H1 (cell line): ENCODE measurements around the gene TWF2. TPM values are rescaled to one million over a fixed set of nuclear protein-coding genes. Genes with fewer than 3 reads are reported as not detected.

Experiments
- CTCF ChIA-PET: fragments of 300-600 bp; sonication (Branson Sonifier 250); formaldehyde crosslinking; loops from one replicate; lab custom pipeline; 2021; ENCODE audit not compliant: partially characterized antibody; lab: Charles Lee
- POLR2A ChIA-PET: fragments of 300-600 bp; sonication (Branson Sonifier 250); formaldehyde crosslinking; loops from one replicate; lab custom pipeline; 2021; ENCODE audit warnings: inconsistent platforms; ENCODE audit not compliant: partially characterized antibody; lab: Charles Lee
- DNase-seq, 2 experiments: peaks; one replicate each; pipeline versions ENCODE4 v3.0.0 to v3.0.0-alpha.2; 2010 to 2022; ENCODE audit warnings: low spot score in 2 of 2, low read depth in 1 of 2, mixed read lengths in 1 of 2
- FAIRE-seq: peaks from 2 replicates; lab custom pipeline; 2011; peaks lifted over from hg19 to GRCh38; lab: Jason Lieb, UNC
- H2AFZ ChIP-seq: 2 replicates; pipeline ENCODE4 v1.8.1; 2012; ENCODE audit warnings: low read length, inconsistent platforms
- H2AK5ac ChIP-seq: 2 replicates; pipeline ENCODE4 v1.6.1; 2013; ENCODE audit warnings: low read depth, low read length
- H2BK120ac ChIP-seq: replicated peaks from 2 replicates; pipeline ENCODE3; 2013; ENCODE audit warnings: low read depth, low read length, inconsistent platforms
- H2BK12ac ChIP-seq: 2 replicates; pipeline ENCODE4 v1.6.1; 2013; ENCODE audit warnings: low read depth, low read length
- H2BK15ac ChIP-seq: 2 replicates; pipeline ENCODE4 v1.6.1; 2013; ENCODE audit warnings: low read length
- H2BK20ac ChIP-seq: 2 replicates; pipeline ENCODE4 v1.6.1; 2013; ENCODE audit warnings: low read length
- H2BK5ac ChIP-seq: 2 replicates; pipeline ENCODE4 v1.6.1; 2013; ENCODE audit warnings: low read depth, low read length
- H3K14ac ChIP-seq: 2 replicates; pipeline ENCODE4 v1.6.1; 2013; ENCODE audit warnings: inconsistent platforms; ENCODE audit not compliant: insufficient read length
- H3K18ac ChIP-seq: 2 replicates; pipeline ENCODE4 v1.6.1; 2013; ENCODE audit warnings: low read length; ENCODE audit errors: extremely low read depth
- H3K23ac ChIP-seq: 2 replicates; pipeline ENCODE4 v1.6.1; 2013; ENCODE audit warnings: inconsistent platforms; ENCODE audit not compliant: insufficient read length
- H3K23me2 ChIP-seq: 2 replicates; pipeline ENCODE4 v1.6.1; 2013; ENCODE audit warnings: low read depth, low read length
- H3K27ac ChIP-seq: 2 replicates; pipeline ENCODE4 v1.6.1; 2011; ENCODE audit warnings: low read depth, low read length, inconsistent platforms
- H3K27me3 ChIP-seq, 4 experiments: replicated peaks in 1 of 4; 1 replicate in 1 of 4; 2 replicates in 3 of 4; pipeline versions ENCODE4 v1.6.1 to v1.8.1; 2011 to 2013; ENCODE audit warnings: low read length in 3 of 4, mild to moderate bottlenecking in 3 of 4, inconsistent platforms in 2 of 4, mixed read lengths in 2 of 4, moderate library complexity in 1 of 4; ENCODE audit not compliant: control insufficient read depth in 3 of 4, insufficient read depth in 3 of 4; ENCODE audit errors: extremely low read depth in 1 of 4
- H3K36me3 ChIP-seq, 4 experiments: 2 replicates each; pipeline versions ENCODE4 v1.6.1 to v1.8.1; 2011 to 2013; ENCODE audit warnings: mild to moderate bottlenecking in 4 of 4, low read length in 3 of 4, moderate library complexity in 2 of 4, control low read depth in 1 of 4, inconsistent platforms in 1 of 4; ENCODE audit not compliant: insufficient read depth in 4 of 4, control insufficient read depth in 2 of 4
- H3K4ac ChIP-seq: replicated peaks from 2 replicates; pipeline ENCODE3; 2013; ENCODE audit warnings: low read length, low read depth, mixed read lengths, inconsistent platforms; ENCODE audit not compliant: insufficient read length
- H3K4me1 ChIP-seq, 4 experiments: replicated peaks in 1 of 4; 1 replicate in 1 of 4; 2 replicates in 3 of 4; pipeline versions ENCODE4 v1.6.1 to v1.8.1; 2011 to 2013; ENCODE audit warnings: low read length in 3 of 4, inconsistent platforms in 2 of 4, mixed read lengths in 1 of 4; ENCODE audit not compliant: insufficient read depth in 4 of 4, control insufficient read depth in 3 of 4
- H3K4me2 ChIP-seq, 2 experiments: 2 replicates each; pipeline versions ENCODE4 v1.6.1 to v1.8.1; 2011 to 2013; ENCODE audit warnings: low read depth in 2 of 2, low read length in 2 of 2, control low read depth in 1 of 2, inconsistent platforms in 1 of 2, mild to moderate bottlenecking in 1 of 2; ENCODE audit not compliant: insufficient read depth in 1 of 2
- H3K4me3 ChIP-seq, 4 experiments: fragments of 200-600, 300-600 bp in 1 of 4; sonication (generic), shearing (Covaris generic), sonication (Bioruptor Twin) in 1 of 4; 2 replicates each; pipeline versions ENCODE4 v1.5.1 to v1.8.1; 2011 to 2016; ENCODE audit warnings: low read length in 4 of 4, low read depth in 3 of 4, control low read depth in 2 of 4, inconsistent platforms in 2 of 4, mild to moderate bottlenecking in 2 of 4, mixed read lengths in 1 of 4, moderate library complexity in 1 of 4; ENCODE audit not compliant: insufficient read depth in 2 of 4; ENCODE audit errors: extremely low read depth in 1 of 4
- H3K56ac ChIP-seq: replicated peaks from 2 replicates; pipeline ENCODE3; 2013; ENCODE audit warnings: low read depth, mild to moderate bottlenecking, mixed read lengths, low read length, inconsistent platforms; ENCODE audit not compliant: insufficient read length
- H3K79me1 ChIP-seq: 2 replicates; pipeline ENCODE4 v1.6.1; 2013; ENCODE audit warnings: low read depth, low read length, control low read depth
- H3K79me2 ChIP-seq, 2 experiments: 2 replicates each; pipeline versions ENCODE4 v1.6.1 to v1.8.1; 2012 to 2013; ENCODE audit warnings: low read length in 2 of 2, mild to moderate bottlenecking in 2 of 2, inconsistent platforms in 1 of 2; ENCODE audit not compliant: insufficient read depth in 2 of 2, control insufficient read depth in 1 of 2
- H3K9ac ChIP-seq, 4 experiments: replicated peaks in 1 of 4; 1 replicate in 1 of 4; 2 replicates in 3 of 4; pipeline versions ENCODE4 v1.6.1 to v1.8.1; 2011 to 2013; ENCODE audit warnings: low read depth in 3 of 4, low read length in 3 of 4, control low read depth in 2 of 4, mild to moderate bottlenecking in 2 of 4, moderate library complexity in 2 of 4, inconsistent platforms in 1 of 4; ENCODE audit errors: extremely low read depth in 1 of 4
- H3K9me3 ChIP-seq, 2 experiments: 2 replicates each; pipeline versions ENCODE4 v1.6.1 to v1.8.1; 2012 to 2013; ENCODE audit warnings: mild to moderate bottlenecking in 2 of 2, moderate library complexity in 2 of 2, control low read depth in 1 of 2, inconsistent platforms in 1 of 2, low read depth in 1 of 2, low read length in 1 of 2, mixed read lengths in 1 of 2; ENCODE audit not compliant: insufficient read depth in 2 of 2
- H4K20me1 ChIP-seq, 2 experiments: replicated peaks in 1 of 2; 2 replicates each; pipeline versions ENCODE3 to v1.8.1; 2011 to 2013; ENCODE audit warnings: inconsistent platforms in 2 of 2, low read length in 2 of 2, mild to moderate bottlenecking in 1 of 2; ENCODE audit not compliant: insufficient read depth in 2 of 2, control insufficient read depth in 1 of 2
- H4K5ac ChIP-seq: 2 replicates; pipeline ENCODE4 v1.6.1; 2013; ENCODE audit warnings: low read length, low read depth, mixed read lengths, inconsistent platforms; ENCODE audit not compliant: insufficient read length
- H4K8ac ChIP-seq: 2 replicates; pipeline ENCODE4 v1.8.0; 2013; ENCODE audit warnings: mild to moderate bottlenecking, moderate library complexity, low read length, inconsistent platforms; ENCODE audit not compliant: insufficient read depth; ENCODE audit errors: extremely low read depth
- H4K91ac ChIP-seq: replicated peaks from 2 replicates; pipeline ENCODE3; 2013; ENCODE audit warnings: low read length, mixed read lengths, inconsistent platforms; ENCODE audit not compliant: insufficient read length
- CBX8 ChIP-seq: fragments of 300-800, 300-1000 bp; sonication (generic); IDR thresholded peaks from 2 replicates; pipeline ENCODE4 v1.7.1; 2016; ENCODE audit warnings: low read depth, low read length, borderline replicate concordance
- CTCF ChIP-seq, 3 experiments: IDR thresholded peaks; 1 replicate in 2 of 3; 2 replicates in 1 of 3; pipeline versions ENCODE4 v1.5.1 to v1.6.1; 2011; ENCODE audit warnings: low read length in 3 of 3, mild to moderate bottlenecking in 3 of 3, inconsistent platforms in 2 of 3, low read depth in 1 of 3, moderate library complexity in 1 of 3; ENCODE audit not compliant: insufficient read depth in 1 of 3; ENCODE audit errors: control extremely low read depth in 1 of 3
- FOSL1 ChIP-seq: IDR thresholded peaks from 2 replicates; pipeline ENCODE4 v1.6.1; 2011; ENCODE audit warnings: mild to moderate bottlenecking, low read depth, low read length, moderate library complexity; ENCODE audit not compliant: insufficient read depth
- JUN ChIP-seq: IDR thresholded peaks from 2 replicates; pipeline ENCODE4 v1.6.1; 2011; ENCODE audit warnings: low read depth, mild to moderate bottlenecking, improper control_type of control experiment, low read length
- KDM4A ChIP-seq: IDR thresholded peaks from one replicate; pipeline ENCODE4 v1.7.1; 2012; ENCODE audit warnings: low read depth, mild to moderate bottlenecking, moderate library complexity, low read length, inconsistent platforms; ENCODE audit not compliant: severe bottlenecking
- POLR2AphosphoS5 ChIP-seq: IDR thresholded peaks from 2 replicates; pipeline ENCODE4 v1.6.1; 2011; ENCODE audit warnings: low read depth, low read length
- POU5F1 ChIP-seq: IDR thresholded peaks from 2 replicates; pipeline ENCODE4 v1.6.1; 2011; ENCODE audit warnings: low read depth, mild to moderate bottlenecking, low read length, moderate library complexity
- SIX5 ChIP-seq: IDR thresholded peaks from 2 replicates; pipeline ENCODE4 v1.6.1; 2011; ENCODE audit warnings: mild to moderate bottlenecking, low read depth, low read length
- SUZ12 ChIP-seq: fragments of 200-600 bp; sonication (generic); IDR thresholded peaks from 2 replicates; pipeline ENCODE4 v1.6.1; 2012; ENCODE audit warnings: mild to moderate bottlenecking, inconsistent platforms, low read length, moderate library complexity, mixed read lengths
- TAF1 ChIP-seq: IDR thresholded peaks from 2 replicates; pipeline ENCODE4 v1.6.1; 2011; ENCODE audit warnings: mild to moderate bottlenecking, low read depth, low read length
- WGBS, 2 experiments: shearing (Covaris generic) in 1 of 2; methylation state at CpG; one replicate each; pipeline versions ENCODE4 v1.1.6 to v1.1.7; 2013 to 2015; ENCODE audit warnings: low lambda C conversion rate in 2 of 2, mixed read lengths in 2 of 2, inconsistent platforms in 1 of 2, low coverage in 1 of 2, missing lambda C conversion rate in 1 of 2; ENCODE audit not compliant: insufficient replicate concordance in 2 of 2, insufficient coverage in 1 of 2, insufficient read length in 1 of 2; ENCODE audit errors: extremely low coverage in 1 of 2, missing lambda C conversion rate in 1 of 2; 5-methylcytosine and 5-hydroxymethylcytosine counted together
- polyA plus RNA-seq, 7 experiments: library from polyadenylated mRNA; depleted of rRNA in 3 of 7; stranded (reverse) in 5 of 7; unstranded in 2 of 7; fragments of >200 nt in 5 of 7; fragments of 200-250 nt in 2 of 7; gene quantifications; 1 replicate in 5 of 7; 2 replicates in 1 of 7; 4 replicates in 1 of 7; pipeline versions ENCODE4 v1.2.1 to v1.2.3, GENCODE V29; 2011 to 2013; ENCODE audit warnings: missing spikeins in 2 of 7, mixed read lengths in 2 of 7
- total RNA-seq: library from RNA; stranded (reverse); fragmentation: NEBNext Ultra II Directional; extraction: Animal tissue kit (Norgen Biotek cat#: 25700); gene quantifications from 2 replicates; pipeline ENCODE4 v1.2.1, GENCODE V29; 2021

Gene TWF2
- total and polyA plus RNA-seq, 2 of the 8 experiments (the other 6 are each of a cell fraction or from before 2014, with no cell fraction given): 65.2 to 90.4 TPM

GRCh38 chr3:52197499-52197841, 41.5 kb downstream of the TWF2 start:
- FAIRE-seq: no peak
- H3K9ac ChIP-seq: peak overlapping the region in 2 of 4 experiments; percentile 47 to 49; a peak in 2 of 7 replicates
- no peak overlapping the region for H3K56ac ChIP-seq
- 0 out of 2 replicates have a peak overlapping the region, but pooled peaks have one; percentile 36 for H2BK15ac ChIP-seq
- peak overlapping the region; percentile 93 for H4K91ac ChIP-seq
- peak overlapping the region; percentile 95 for H2AFZ ChIP-seq
- H3K14ac ChIP-seq: no peak overlapping the region
- H4K8ac ChIP-seq: peak overlapping the region; percentile 81
- peak overlapping the region; percentile 76 for H2BK5ac ChIP-seq
- 0 out of 2 replicates have a peak overlapping the region, but pooled peaks have one; percentile 82 for H2AK5ac ChIP-seq
- H4K5ac ChIP-seq: peak overlapping the region; percentile 69
- no peak for DNase-seq
- H3K4me2 ChIP-seq: peak overlapping the region; percentile 92 to 93
- CTCF ChIA-PET: interaction anchor here (0.6 to 2.4 kb wide), 11 partner anchors 9 to 503 kb away, joined by 3 to 8 read pairs (median 4); no protein-coding TSS in a partner anchor
- peak overlapping the region; percentile 41; the same call in 1 of the 2 replicates for H3K27ac ChIP-seq
- peaks cover 0 to 8% of the 10 kb centered on the region in 2 experiments; a peak in 2 of 4 replicates for H3K79me2 ChIP-seq
- H3K9me3 ChIP-seq: no peaks in the 10 kb centered on the region
- WGBS, 2 experiments: 63% methylated on average over 10 of the region's 10 CpGs; no CpG with 5 or more reads in 1 of the 2 experiments
- H2BK20ac ChIP-seq: peak overlapping the region; percentile 61; the same call in 1 of the 2 replicates
- peaks cover 0 to 3% (median under 1%) of the 10 kb centered on the region in 4 experiments; a peak in 4 of 7 replicates for H3K27me3 ChIP-seq
- H3K23ac ChIP-seq: no peak overlapping the region
- H4K20me1 ChIP-seq: peaks cover 0 to 3% of the 10 kb centered on the region in 2 experiments
- H3K23me2 ChIP-seq: peaks cover 4% of the 10 kb centered on the region; the same call in 1 of the 2 replicates
- H3K4ac ChIP-seq: peak overlapping the region; percentile 28
- peak overlapping the region; percentile 55 for H3K18ac ChIP-seq
- POLR2A ChIA-PET: interaction anchor here (0.7 to 2.1 kb wide), 4 partner anchors 27 to 81 kb away, joined by 3 to 14 read pairs (median 5); partner anchors contain the start of genes POC1A, TWF2 and WDR82
- H2BK120ac ChIP-seq: peak overlapping the region; percentile 48
- H3K4me1 ChIP-seq: peaks cover 0 to 12% (median 7%) of the 10 kb centered on the region in 4 experiments; a peak in 6 of 7 replicates
- H3K36me3 ChIP-seq: peaks cover 1 to 23% (median 7%) of the 10 kb centered on the region in 4 experiments
- H3K4me3 ChIP-seq: peak overlapping the region; percentile 22 to 94 (median 60); a peak in 6 of 8 replicates
- peak overlapping the region; percentile 27; the same call in 1 of the 2 replicates for H2BK12ac ChIP-seq
- no peaks in the 10 kb centered on the region; the same call in none of the 2 replicates for H3K79me1 ChIP-seq
- TF ChIP-seq POU5F1 (no peak), JUN (no peak), POLR2AphosphoS5 (no peak), FOSL1 (no peak), SIX5 (no peak), CTCF (IDR thresholded peaks at IDR 0.05; ENCODE audit: control extremely low read depth in 1 of 3, insufficient read depth in 1 of 3, low read depth in 1 of 3, low read length in 3 of 3) (no peak), CBX8 (no peak), KDM4A (no peak), SUZ12 (no peak), TAF1 (no peak)
